ENCODE data around the gene FAM110D.

The FAM110D gene

DNA sequence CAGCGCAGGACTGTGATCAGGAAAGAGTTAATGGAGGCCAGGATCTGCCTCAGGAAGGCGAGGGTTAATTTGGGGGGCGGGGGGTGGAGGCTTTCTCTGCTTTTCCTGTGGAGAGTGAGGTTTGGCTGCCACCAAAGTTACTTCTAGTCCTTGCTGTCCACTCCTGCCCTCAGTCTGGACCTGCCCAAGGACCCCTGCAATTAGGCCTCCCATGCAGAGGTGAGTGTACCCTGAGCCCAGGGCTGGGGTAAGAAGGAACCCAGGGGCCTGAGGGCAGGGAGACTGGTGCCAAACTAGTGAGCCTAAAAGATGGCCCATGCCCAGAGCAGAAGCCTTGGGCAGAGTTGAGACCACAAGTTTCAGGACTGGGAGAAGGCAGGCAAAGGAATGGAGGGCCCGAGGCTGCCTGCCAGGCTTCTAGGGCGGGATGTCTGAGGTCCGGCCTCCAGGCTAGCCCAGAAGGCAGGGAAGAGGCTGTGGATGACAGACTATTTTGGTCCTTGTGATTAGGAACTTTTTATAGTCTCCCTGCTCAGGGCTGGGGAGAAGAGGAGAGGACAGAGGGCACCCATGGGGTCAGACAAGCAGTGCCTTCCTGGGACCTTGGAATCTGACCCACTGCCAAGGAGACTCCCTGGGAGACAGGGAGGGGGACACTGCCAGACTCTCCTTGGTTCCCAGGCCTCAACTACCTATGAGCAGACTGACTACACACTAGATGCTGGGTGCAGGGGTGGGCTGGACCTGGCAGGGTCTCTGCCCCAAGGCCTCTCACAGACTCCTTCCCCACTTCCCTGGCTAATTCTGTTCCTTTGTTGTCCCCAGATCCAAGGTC lies at the start of gene FAM110D:
FAM110D (plus strand) TSS at position 172 of the 835 bp plus-strand sequence. CDS start 2,213 bp downstream, outside the sequence.
- DNase-seq: no peak

DNA sequence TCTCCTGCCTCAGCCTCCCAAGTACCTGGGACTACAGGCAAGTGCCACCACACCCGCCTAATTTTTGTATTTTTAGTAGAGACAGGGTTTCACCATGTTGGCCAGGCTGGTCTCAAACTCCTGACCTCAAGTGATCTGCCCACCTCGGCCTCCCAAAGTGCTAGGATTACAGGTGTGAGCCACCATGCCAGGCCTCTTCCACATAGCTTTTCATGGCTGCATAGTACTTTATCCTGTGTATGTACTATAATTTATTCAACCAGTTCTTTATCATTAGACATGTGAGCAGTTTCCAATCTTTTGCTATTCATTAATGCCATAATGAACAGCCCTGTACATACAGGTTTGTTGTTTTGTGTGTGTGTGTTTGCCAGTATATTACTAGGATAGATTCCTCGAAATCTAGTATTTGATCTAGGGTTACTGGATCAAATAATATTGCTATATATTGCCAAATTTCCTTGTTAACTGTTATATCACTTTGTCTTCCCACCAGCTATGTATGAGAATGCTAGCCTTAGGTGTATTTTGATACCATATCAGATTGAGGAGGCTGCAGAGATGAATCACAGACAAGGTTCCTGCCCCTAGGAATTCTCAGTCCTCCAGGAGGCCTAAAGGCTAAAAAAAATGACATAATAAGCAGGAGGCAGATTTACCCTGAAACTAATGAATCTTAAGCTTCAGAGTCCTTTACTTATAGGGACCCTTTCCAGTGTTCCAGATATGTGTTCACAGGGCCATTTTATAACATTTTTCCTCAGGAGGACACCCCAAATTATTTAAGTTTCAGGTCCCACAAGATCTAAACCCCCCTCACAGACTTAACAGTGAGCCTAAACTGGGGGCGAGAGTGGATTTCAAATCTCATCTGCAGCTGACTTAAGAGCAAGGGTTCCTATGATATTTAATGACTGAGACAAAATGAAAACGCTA lies 49.4 kb upstream of the FAM110D start:
- no peak for DNase-seq

DNA sequence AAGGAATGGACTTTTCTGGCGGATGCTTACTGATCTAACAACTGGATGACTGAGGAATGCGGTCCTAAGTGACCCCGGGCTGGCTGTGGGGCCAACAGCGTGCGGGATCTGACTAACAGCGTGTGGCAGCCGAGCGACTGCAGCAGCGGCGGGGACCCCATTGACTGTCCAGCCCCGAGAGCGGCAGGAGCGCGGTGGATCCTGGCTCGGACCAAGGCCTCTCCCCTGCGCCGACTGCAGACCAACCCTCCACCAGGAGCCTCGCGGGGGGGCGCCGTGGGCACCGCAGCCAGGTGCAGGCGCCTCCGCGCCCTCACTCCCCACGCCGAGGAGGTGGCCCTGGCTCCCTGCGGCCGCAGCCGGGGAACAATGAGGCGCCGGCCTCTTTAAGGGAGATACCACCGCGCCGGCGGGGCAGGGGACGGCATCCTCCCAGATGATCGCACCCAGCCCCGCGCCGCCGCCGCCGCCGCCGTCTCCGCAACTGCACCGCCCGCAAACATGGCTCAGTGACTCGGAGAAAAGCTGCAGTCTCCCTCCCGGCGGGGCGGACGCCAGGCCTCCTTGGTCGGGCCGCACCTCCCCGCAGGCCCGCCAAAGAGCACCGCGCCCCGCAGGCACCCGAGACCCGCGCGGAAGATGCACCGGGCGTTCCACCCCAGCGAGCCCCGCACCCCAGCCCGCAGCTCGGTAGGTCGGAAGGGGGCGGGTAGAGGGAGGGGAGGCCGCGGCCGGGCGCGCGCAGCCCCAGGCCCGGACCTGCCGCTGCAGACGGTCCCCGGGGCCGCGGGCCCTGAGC lies 47.9 kb upstream of the FAM110D start:
- peak; percentile 94 for DNase-seq

DNA sequence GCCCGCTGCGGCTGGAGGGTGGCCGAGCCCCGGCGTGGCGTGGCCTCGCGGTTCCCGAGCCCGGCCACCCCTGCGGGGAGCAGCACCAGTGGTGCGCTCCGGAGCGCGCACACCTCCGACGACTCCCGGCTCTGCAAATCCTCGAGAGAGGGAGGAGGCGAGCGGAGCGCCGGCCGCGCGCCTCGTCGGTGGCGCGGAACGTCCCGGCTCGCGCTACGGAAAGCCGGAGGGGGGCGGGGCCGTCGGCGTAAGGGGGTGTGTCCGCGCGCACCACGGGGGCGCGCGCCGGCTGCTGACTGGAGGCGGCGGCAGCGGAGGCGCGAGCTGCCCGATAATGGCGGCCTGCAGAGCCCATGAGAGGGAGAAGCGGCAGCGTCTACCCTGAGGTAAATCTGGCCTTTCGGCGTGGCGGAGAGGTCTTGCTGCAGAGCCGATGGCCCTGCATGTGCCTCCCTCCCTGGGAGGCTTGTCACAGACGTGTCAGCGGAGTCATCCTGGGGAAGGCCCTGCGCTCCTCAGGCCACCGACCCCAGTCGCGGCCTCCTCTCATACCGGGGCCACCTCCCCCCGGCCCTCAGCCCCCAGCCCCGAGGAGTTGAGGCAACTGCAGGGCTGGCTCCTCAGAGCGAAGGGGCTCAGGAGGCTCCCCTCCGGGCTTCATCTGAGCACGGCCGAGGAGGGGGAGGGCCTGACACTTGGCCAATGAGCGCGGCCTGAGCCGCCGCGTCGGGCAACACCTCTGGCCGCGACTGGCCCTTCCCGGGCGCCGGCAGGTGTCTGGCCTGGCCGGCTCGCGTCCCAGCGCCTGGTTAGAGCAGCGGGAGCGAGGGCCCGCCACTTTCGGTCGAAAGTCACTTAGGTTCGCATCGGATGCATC lies 47.1 kb upstream of the FAM110D start, which contains the start of gene PDIK1L:
PDIK1L (plus strand) TSS at position 295 of the 877 bp plus-strand sequence. CDS start 2,485 bp downstream, outside the sequence.
- DNase-seq: peak; percentile 99

DNA sequence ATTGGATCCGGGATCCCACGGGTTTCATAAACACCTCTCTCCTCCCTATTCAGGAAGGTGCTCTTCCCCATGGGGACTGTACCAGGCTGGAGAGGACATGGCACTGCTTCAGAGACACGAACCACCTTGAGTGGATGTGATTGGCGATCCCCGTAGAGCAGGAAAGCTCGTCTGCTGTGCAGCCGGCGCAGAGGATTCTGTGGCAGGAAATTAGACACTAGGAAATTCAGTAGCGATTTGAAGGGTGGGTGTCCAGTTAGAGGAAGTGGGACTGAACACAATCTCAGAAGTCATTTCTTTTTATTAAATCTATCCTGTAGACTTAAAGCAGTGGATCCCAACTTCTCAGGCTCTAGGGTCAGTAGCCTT lies 46.5 kb upstream of the FAM110D start:
- DNase-seq: no peak

DNA sequence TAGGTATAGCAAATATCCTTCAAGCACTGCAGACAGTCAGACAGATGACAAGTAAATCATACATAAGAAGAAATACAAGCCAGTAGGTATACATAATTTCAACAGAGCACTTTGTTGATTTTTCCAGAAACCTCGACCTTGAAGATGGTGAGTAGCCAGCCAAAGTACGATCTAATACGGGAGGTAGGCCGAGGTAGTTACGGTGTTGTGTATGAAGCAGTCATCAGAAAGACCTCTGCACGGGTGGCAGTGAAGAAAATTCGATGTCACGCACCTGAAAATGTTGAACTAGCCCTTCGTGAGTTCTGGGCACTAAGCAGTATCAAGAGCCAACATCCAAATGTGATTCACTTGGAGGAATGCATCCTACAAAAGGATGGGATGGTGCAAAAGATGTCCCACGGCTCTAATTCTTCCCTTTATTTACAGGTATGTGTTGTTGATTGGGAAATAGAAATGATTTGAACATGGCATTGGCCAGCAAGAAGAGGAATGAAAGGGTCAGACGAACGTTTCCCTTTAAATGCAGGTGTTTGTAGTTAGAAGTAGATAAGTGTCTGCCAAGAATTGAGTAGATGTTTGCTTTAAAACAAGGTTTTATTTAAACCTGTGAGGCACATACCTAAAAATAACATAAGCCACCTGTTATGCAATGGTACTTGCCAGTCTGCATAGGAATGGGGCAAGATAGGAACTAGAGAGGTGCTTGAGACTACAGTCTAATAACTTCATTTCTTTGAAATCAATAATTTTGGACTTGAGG lies 44.5 kb upstream of the FAM110D start:
- DNase-seq: peak; percentile 61

DNA sequence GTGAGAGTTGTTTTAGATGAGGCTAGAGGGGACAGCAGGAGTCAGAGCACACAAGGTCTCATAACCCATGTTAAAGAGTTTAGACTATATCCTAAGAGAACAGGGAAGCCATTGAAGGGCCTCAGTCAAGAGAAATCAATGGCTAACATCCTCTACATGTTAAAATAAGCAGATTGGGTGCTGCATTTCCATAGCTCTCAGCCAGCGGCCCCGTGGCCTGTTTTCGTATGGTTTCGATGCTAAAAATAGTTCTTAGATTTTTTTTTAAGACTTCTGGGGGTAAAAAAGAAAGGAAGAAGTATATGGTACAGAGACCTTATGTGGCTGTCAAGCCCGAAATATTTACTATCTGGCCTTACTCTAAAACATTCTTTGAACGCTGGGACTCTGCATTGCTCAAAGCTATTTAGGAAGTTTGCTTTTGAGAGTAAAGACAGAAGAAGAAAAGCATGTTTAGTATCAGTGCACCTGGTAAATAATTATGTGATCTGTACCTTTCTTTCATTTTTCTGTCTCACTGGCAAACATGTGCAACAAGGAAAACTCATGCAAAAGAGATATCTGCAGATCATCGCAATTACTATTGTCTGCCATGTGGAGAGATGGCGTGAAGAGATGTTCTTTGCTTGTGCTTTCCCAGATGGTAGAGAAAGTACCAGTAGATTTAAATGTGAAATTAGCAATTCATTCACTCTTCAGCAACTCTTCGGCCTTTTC lies 38.8 kb upstream of the FAM110D start:
- DNase-seq: peak; percentile 72

DNA sequence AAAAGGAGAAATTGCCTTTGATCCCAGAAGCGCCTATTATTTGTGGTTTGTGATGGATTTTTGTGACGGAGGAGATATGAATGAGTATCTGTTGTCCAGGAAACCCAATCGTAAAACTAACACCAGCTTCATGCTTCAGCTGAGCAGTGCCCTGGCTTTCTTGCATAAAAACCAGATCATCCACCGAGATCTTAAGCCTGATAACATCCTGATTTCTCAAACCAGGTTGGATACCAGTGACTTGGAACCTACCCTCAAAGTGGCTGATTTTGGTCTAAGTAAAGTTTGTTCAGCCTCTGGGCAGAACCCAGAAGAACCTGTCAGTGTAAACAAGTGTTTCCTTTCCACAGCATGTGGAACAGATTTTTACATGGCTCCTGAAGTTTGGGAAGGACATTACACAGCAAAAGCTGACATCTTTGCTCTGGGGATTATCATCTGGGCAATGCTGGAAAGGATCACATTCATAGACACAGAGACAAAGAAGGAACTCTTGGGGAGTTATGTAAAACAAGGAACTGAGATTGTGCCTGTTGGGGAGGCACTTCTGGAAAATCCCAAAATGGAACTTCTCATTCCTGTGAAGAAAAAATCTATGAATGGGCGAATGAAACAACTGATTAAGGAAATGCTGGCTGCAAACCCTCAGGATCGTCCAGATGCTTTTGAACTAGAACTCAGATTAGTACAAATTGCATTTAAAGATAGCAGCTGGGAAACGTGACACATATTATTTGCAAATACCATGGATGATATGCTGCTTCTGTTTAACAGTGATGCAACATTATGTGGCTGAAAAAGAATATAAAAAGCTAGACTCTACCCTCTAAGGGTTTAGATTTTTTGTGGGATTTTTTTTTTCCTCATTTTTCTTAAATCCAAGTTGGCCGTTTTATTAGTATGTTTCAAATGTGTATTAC lies 36.8 kb upstream of the FAM110D start:
- no peak for DNase-seq

DNA sequence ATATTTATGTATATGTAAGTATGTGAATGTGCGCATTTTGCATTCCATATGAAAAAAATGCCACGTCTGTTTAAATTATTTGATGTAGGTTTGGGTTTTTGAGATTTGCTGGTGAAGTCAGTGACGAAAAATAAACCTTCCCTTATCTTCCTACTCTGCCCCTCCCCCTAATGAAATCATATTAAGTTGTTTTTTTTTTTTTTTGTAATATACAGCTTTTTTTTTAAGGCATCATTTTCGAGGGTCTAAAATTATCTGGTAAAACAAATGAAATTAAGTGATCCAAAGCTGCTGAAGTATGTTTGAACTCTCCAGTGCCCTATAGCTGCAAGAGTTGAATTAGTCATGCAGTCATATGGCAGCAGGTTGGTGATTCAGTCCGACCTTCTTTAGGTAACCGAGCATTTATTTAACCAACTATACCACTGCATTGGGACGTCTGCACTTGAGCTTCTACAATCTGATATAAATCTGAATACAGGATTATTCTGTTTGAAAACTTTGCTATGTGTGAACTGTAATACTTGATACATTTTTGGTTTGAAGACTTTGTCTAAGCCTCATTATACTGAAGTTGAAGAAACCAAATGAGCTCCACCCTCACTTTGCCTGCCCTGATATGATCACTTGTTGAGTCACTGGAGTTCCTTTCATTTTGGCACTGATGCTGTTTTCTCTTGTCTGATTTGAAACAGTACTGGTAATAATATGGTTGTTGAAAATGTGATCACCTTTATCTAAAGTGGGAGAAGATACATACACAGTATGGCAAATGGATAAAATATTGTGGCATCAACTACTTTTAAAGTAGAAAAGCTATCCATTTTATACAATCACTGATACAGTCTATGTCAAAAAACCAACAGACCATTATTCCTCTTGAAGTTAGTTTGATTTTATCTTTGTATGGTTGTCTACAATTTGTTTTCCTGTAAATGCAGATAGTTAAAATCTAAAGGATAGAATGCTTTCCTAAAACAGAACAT lies 35.6 kb upstream of the FAM110D start:
- no peak for DNase-seq

DNA sequence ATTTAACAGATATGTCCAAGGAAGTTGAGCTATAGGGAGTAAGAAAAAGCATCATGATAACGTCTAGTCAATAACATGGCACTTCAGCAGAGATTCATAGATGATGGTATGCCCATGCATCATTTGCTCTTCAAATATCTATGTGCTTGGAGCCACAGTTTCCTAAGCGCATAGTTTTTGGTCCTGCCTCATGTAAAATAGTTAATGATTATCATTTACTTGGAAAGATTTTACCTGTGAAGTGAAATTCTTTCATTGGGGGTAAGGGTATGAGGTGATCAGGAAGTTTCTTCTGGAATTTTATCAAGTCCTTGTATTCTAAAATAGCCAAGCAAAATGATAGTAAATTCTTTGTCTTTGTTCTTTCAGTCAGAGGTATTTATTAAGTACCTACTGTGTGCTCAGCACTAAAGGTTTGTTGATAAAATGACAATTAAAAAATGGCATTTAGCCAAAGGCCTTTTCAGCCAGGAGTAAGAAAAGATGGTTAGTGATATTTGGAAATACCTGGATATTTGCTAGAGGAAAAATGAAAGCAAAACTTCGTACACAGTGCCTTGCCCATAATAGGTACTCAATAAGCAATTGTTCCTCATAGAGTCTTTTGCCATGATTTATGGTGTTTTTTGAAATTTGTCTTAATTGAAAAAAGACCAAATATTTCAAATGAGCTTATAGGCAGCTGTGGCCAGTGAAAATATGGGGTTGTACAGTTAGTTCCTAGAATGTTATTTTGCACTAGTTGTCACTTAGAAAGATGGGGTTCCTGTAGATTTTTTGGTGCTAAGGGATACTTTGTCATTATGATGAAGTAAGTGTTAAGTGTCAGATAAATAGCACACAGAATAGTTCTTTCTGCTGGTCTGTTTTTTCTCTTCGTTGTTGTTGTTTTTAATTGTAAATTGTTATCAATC lies 34.2 kb upstream of the FAM110D start:
- no peak for DNase-seq

DNA sequence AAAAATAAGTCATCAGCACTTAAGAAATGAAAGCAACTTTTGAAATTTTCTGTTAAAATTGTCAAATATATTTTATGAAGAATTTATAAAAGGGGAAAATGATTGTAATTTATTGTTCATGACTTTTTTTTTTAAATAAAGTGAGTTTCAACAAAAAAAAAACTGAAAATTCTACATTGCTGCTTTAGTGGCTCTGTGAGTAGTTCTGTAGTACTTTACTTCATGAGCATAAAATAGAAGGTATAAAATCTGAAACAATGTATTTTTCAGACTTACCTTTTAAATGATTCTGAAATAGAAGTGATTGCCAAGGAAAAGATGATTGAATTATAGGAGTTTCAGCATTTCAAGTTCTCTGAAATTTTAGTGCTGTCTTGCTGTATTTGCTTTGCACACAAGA lies 33.5 kb upstream of the FAM110D start:
- no peak for DNase-seq

DNA sequence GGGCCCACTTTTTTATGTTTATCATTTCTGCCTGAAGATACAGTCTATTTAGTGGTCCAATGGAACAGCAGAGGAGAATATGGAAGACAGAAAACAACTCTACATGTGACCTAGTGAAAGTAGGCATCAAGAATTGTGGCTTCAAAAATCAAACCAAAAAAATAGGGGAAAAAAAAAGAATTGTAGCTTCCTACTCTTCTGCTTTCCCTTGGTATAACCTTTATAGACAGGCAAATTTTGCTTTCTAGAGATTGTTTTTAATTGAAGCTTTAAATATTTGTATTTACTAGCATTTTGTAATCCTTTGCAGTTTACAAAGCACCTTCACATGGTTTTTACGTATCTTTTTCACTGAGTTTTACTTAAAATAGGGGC lies 32.9 kb upstream of the FAM110D start:
- no peak for DNase-seq

DNA sequence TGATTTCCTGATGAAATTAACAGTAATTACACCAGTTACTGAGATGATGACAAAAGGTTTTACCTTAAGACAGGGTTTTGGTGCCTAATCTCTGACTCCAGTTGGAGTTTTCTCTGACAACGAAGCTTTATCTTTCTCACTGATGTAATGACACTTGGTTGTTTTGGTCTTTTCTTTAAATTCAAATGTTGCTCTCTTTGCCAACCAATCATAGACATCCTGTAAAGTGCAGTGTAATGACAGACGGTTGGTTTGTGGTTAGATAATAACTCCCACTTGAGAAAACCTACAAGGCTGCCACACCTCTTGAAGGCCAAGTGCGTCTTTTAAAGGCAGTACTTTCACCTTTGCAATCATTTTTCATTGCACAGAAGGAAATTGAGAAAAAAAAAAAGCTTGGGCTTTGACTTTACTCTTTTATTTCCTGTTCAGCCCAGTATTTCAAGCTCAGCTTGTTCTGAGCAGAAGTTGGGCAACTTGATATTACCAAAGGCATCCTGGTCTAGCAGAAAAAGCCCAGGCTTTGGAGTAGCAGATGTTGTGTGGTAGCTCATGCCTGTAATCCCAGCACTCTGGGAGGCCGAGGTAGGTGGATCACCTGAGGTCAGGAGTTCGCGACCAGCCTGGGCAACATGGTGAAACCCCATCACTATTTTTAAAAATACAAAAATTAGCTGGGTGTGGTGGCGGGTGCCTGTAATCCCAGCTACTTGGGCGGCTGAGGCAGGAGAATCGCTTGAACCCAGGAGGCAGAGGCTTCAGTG lies 32.4 kb upstream of the FAM110D start:
- DNase-seq: peak; percentile 90

DNA sequence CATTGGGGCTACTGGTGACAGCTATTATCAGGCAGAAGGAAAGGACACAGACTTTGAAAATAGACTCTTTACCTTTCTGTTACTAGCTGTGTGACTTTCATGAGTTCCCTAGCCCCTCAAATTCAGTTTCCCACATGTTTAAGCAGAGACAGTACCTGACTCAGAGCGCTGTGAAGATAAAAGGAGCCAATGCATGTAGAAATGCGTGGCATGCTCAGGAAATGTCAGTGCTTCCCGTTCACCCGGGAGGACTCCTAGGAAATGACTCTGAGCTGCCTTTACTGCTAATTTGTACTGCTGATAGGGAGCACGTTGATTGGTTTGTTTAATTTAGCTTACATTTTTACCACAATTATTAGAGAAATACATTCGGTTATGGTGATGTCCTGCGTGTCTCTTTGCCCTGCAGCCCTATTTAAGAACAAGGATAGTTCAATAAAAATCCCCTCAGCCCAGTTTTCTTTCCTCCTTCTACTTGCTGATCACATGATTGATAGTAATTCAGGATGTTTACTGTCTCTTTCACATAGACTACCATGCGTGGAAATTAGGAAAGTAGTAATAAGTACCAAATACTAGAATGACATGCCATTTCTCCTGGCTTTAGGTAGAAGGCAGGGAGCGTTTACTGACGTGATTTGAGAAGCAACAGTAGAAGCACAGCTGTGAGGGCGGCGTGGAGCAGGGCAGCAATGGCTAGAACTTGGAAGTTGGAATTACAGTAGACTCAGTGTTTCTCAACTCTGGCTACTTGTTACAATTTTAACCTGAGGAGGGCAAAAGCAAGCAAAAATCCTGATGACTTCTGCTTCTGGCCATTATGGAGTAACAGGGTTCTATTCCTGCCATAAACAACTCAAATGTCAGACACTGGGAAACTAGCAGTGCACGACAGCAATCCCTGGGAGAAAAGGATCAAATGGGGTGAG lies 31.4 kb upstream of the FAM110D start:
- DNase-seq: no peak

DNA sequence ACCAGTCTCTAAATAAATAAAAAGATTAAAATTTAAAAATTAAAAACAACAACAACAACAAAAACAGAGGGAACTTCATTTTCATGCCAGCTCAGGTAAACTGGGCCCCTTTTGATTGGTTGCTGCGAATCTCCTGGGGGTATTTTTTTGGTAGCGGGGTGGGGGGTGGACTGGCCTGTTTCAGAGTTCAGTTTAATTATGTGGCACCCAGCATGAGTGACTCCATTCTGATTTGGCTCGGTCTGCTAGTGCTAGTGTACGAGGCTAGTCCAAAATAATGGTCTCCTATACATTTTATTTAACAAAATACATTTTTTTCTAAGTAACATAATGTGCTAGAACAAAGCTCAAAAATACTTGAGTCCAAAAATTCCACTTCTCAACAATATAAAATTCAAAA lies 29.1 kb upstream of the FAM110D start:
- DNase-seq: no peak

All from RPMI8226 (cell line).